HepG2 (cell line): ENCODE results near the gene SMARCE1. TPM values are rescaled to one million over a fixed set of nuclear protein-coding genes. Genes with fewer than 3 reads are reported as not detected.
A peak's percentile ranks its signal among the peaks of the same experiment; 100 is the strongest.

Source experiments
- ATF1 ChIP-seq: IDR thresholded peaks from 2 replicates; pipeline ENCODE4 v1.6.1; 2016; ENCODE audit warnings: mild to moderate bottlenecking, control low read depth
- BORCS8-MEF2B ChIP-seq: sonication (generic); formaldehyde crosslinking; IDR thresholded peaks from 2 replicates; pipeline ENCODE4 v1.8.0; 2022; ENCODE audit warnings: mild to moderate bottlenecking, missing genetic modification reagents
- CHD2 ChIP-seq: IDR thresholded peaks from 2 replicates; pipeline ENCODE4 v1.6.1; 2011; ENCODE audit warnings: low read depth, low read length, improper control_type of control experiment
- KIAA2018 ChIP-seq: sonication (generic); formaldehyde crosslinking; IDR thresholded peaks from 2 replicates; pipeline ENCODE4 v1.5.0; 2020; ENCODE audit warnings: mild to moderate bottlenecking, missing genetic modification reagents, borderline replicate concordance
- KLF6 ChIP-seq: IDR thresholded peaks from 2 replicates; pipeline ENCODE4 v1.8.0; 2016; ENCODE audit warnings: missing biosample characterization, missing genetic modification reagents
- NCOA2 ChIP-seq: sonication (generic); formaldehyde crosslinking; IDR thresholded peaks from 2 replicates; pipeline ENCODE4 v1.8.0; 2022; ENCODE audit warnings: inconsistent platforms
- PHF5A ChIP-seq: IDR thresholded peaks from one replicate; pipeline ENCODE4 v1.6.1; 2018; ENCODE audit warnings: low read depth, missing genetic modification reagents; ENCODE audit not compliant: unreplicated experiment
- PITX1 ChIP-seq: sonication (generic); formaldehyde crosslinking; IDR thresholded peaks from 2 replicates; pipeline ENCODE4 v1.5.1; 2020; ENCODE audit warnings: mild to moderate bottlenecking, missing genetic modification reagents
- RXRA ChIP-seq: sonication (generic); formaldehyde crosslinking; IDR thresholded peaks from 2 replicates; pipeline ENCODE4 v1.5.1; 2020; ENCODE audit warnings: missing genetic modification reagents
- SOX5 ChIP-seq: IDR thresholded peaks from 2 replicates; pipeline ENCODE4 v1.6.1; 2016; ENCODE audit warnings: borderline replicate concordance
- SRSF4 ChIP-seq: fragments of 200-400 bp; formaldehyde crosslinking; IDR thresholded peaks from one replicate; pipeline ENCODE4 v1.6.1; 2018; ENCODE audit warnings: mild to moderate bottlenecking, low read depth, low read length, moderate library complexity; ENCODE audit not compliant: poor library complexity, severe bottlenecking
- ZFP36L1 ChIP-seq: sonication (generic); formaldehyde crosslinking; IDR thresholded peaks from 2 replicates; pipeline ENCODE4 v1.8.0; 2022; ENCODE audit warnings: mild to moderate bottlenecking, missing genetic modification reagents, moderate library complexity
- ZKSCAN8 ChIP-seq: IDR thresholded peaks from 2 replicates; pipeline ENCODE4 v1.6.1; 2016; ENCODE audit warnings: borderline replicate concordance, missing genetic modification reagents, missing compliant biosample characterization
- ZNF180 ChIP-seq: sonication (generic); formaldehyde crosslinking; IDR thresholded peaks from 2 replicates; pipeline ENCODE4 v1.4.0; 2020; ENCODE audit warnings: low read depth, missing genetic modification reagents, borderline replicate concordance
- ZNF24 ChIP-seq: fragments of 450-650 bp; IDR thresholded peaks from 2 replicates; pipeline ENCODE4 v1.6.1; 2017; ENCODE audit warnings: antibody characterized with exemption, mild to moderate bottlenecking
- ZNF34 ChIP-seq: sonication (generic); formaldehyde crosslinking; IDR thresholded peaks from 2 replicates; pipeline ENCODE4 v1.4.0; 2020; ENCODE audit warnings: mild to moderate bottlenecking, missing genetic modification reagents, borderline replicate concordance
- ZNF354B ChIP-seq: sonication (generic); formaldehyde crosslinking; IDR thresholded peaks from 2 replicates; pipeline ENCODE4 v1.8.0; 2022; ENCODE audit warnings: mild to moderate bottlenecking, missing genetic modification reagents
- ZNF501 ChIP-seq: sonication (generic); formaldehyde crosslinking; IDR thresholded peaks from 2 replicates; pipeline ENCODE4 v1.5.1; 2020; ENCODE audit warnings: mild to moderate bottlenecking, moderate library complexity, missing genetic modification reagents
- ZNF570 ChIP-seq: sonication (generic); formaldehyde crosslinking; IDR thresholded peaks from 2 replicates; pipeline ENCODE4 v1.4.0; 2020; ENCODE audit warnings: mild to moderate bottlenecking, missing genetic modification reagents, borderline replicate concordance
- ZNF678 ChIP-seq: sonication (generic); formaldehyde crosslinking; IDR thresholded peaks from 2 replicates; pipeline ENCODE4 v1.4.0; 2020; ENCODE audit warnings: mild to moderate bottlenecking, missing genetic modification reagents
- ZNF781 ChIP-seq: sonication (generic); formaldehyde crosslinking; IDR thresholded peaks from 2 replicates; pipeline ENCODE4 v1.5.1; 2020; ENCODE audit warnings: borderline replicate concordance, mild to moderate bottlenecking, missing genetic modification reagents; ENCODE audit errors: not compliant biosample characterization
- ZNF850 ChIP-seq: sonication (generic); formaldehyde crosslinking; conservative IDR thresholded peaks from 2 replicates; pipeline ENCODE4 v1.9.0; 2021; ENCODE audit warnings: mild to moderate bottlenecking, missing genetic modification reagents
- polyA plus RNA-seq, 8 experiments: library from polyadenylated mRNA; depleted of rRNA in 3 of 8; stranded (reverse) in 7 of 8; unstranded in 1 of 8; fragments of >200 nt; fragmentation: Illumina TruSeq in 4 of 8; extraction: Trizol in 4 of 8; gene quantifications; 2 replicates each; pipeline versions ENCODE4 v1.2.1 to v1.2.3, GENCODE V29; 2011 to 2016; ENCODE audit warnings: low read depth in 4 of 8, missing spikeins in 1 of 8, mixed read lengths in 1 of 8; ENCODE audit not compliant: insufficient read depth in 1 of 8
- total RNA-seq, 5 experiments: library from RNA; depleted of rRNA; stranded (reverse); fragments of >200 nt; fragmentation: Illumina TruSeq; extraction: Trizol; gene quantifications; 2 replicates each; pipeline ENCODE4 v1.2.3, GENCODE V29; 2016; ENCODE audit warnings: low read depth in 1 of 5
- TF ChIP-seq, protein P1 (sequence below): sonication (generic); formaldehyde crosslinking; IDR thresholded peaks from 2 replicates; pipeline ENCODE4 v1.4.0; 2020; ENCODE audit warnings: mild to moderate bottlenecking, missing genetic modification reagents

Gene SMARCE1
- total and polyA plus RNA-seq, 2 of the 13 experiments (the other 11 are each of a cell fraction or from before 2014, with no cell fraction given) = 43.5 to 127 TPM

DNA sequence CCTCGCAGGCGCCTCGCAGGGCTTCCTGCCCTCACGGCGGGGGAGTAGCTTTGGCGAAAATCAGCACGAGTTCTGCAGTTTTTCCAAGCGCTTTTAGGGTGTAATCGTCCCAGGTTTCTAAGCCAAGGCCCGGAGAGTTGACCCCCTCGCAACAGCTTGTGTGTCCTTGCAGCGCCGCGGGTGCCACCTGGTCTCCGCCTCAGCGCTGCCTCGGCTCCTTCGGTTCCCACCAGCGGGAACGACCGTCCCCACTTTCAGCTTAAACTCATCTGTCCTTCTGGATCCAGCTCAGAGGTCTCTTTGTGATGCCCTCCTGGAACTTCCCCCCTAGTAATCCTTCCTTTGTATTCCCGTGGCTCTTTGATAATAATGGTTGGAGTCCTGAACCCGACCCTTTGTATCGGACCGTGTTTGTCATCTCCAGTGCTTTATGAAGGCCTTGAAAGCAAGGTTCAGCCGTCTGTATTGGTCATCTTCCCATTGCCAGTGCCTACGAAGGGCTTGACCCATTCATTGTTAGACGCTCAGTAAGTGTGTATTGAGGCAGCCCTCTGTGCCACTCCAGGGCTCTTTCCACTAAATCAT lies 858 bp upstream of the SMARCE1 start (continued):
- TF ChIP-seq ZNF781 (CRISPR knock-in tag) = no peak
- no peak for TF ChIP-seq ZNF354B (CRISPR knock-in tag)
- peak; percentile 55; the same call in 1 of the 2 replicates for TF ChIP-seq ZNF501 (CRISPR knock-in tag)
- TF ChIP-seq ZKSCAN8 (CRISPR knock-in tag) = no peak
- TF ChIP-seq ZNF850 (CRISPR knock-in tag) = no peak
- TF ChIP-seq ZNF34 (CRISPR knock-in tag) = peak; percentile 41; the same call in 1 of the 2 replicates
- TF ChIP-seq NCOA2 (CRISPR knock-in tag) = 0 out of 2 replicates have a peak, but pooled peaks have one; percentile 14
- no peak for TF ChIP-seq ZNF180 (CRISPR knock-in tag)
- TF ChIP-seq BORCS8-MEF2B (CRISPR knock-in tag) = peak; percentile 30
- TF ChIP-seq ZFP36L1 = no peak
- no peak for TF ChIP-seq SRSF4
- TF ChIP-seq ZNF678 (CRISPR knock-in tag) = no peak
- TF ChIP-seq PITX1 = no peak
- no peak for TF ChIP-seq PHF5A (CRISPR knock-in tag)
- TF ChIP-seq KIAA2018 (CRISPR knock-in tag) = no peak
- TF ChIP-seq, protein P1, sequence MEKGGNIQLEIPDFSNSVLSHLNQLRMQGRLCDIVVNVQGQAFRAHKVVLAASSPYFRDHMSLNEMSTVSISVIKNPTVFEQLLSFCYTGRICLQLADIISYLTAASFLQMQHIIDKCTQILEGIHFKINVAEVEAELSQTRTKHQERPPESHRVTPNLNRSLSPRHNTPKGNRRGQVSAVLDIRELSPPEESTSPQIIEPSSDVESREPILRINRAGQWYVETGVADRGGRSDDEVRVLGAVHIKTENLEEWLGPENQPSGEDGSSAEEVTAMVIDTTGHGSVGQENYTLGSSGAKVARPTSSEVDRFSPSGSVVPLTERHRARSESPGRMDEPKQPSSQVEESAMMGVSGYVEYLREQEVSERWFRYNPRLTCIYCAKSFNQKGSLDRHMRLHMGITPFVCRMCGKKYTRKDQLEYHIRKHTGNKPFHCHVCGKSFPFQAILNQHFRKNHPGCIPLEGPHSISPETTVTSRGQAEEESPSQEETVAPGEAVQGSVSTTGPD = no peak
- 0 out of 2 replicates have a peak, but pooled peaks have one; percentile 20 for TF ChIP-seq ZNF570 (CRISPR knock-in tag)
- TF ChIP-seq CHD2 = no peak
- no peak for TF ChIP-seq ZNF24
- peak; percentile 41; the same call in 1 of the 2 replicates for TF ChIP-seq SOX5
- no peak for TF ChIP-seq KLF6 (CRISPR knock-in tag)
- TF ChIP-seq RXRA (CRISPR knock-in tag) = 0 out of 2 replicates have a peak, but pooled peaks have one; percentile 19
- TF ChIP-seq ATF1 (CRISPR knock-in tag) = no peak
